Fibroblast of villous mesenchyme (primary cell): ENCODE measurements around the gene MSH3. TPM values are rescaled to one million over a fixed set of nuclear protein-coding genes. Genes with fewer than 3 reads are reported as not detected.

Experiments used
- DNase-seq: peaks from one replicate; pipeline ENCODE4 v3.0.0-alpha.2; 2010; ENCODE audit warnings: low read depth
- H3K4me3 ChIP-seq: 2 replicates; pipeline ENCODE4 v1.5.1; 2011; ENCODE audit warnings: low read depth, mild to moderate bottlenecking, low read length
- CTCF ChIP-seq: IDR thresholded peaks from 2 replicates; pipeline ENCODE4 v1.5.1; 2012; ENCODE audit warnings: low read depth, mild to moderate bottlenecking, low read length; ENCODE audit not compliant: insufficient read depth
- total RNA-seq: library from RNA; depleted of rRNA; stranded (reverse); fragments of >200 nt; gene quantifications from 2 replicates; pipeline ENCODE4 v1.2.3, GENCODE V29; 2012

The MSH3 gene
- total RNA-seq, 1 donor, result 22.5 TPM

GRCh38 chr5:80755626-80756025 lies 101.2 kb downstream of the MSH3 start:
- no peak for DNase-seq
- TF ChIP-seq CTCF, result no peak
- H3K4me3 ChIP-seq, result no peak overlapping the region

- H3K4me3 ChIP-seq, result no peak overlapping the region
- no peak for DNase-seq
- no peak for TF ChIP-seq CTCF
These were observed 101.8 kb downstream of the MSH3 start for GRCh38 chr5:80756292-80756691.

- no peak for DNase-seq
- TF ChIP-seq CTCF, result no peak
- no peak overlapping the region for H3K4me3 ChIP-seq
These were observed 102.8 kb downstream of the MSH3 start for GRCh38 chr5:80757290-80757689.

GRCh38 chr5:80759866-80760577 lies 105.6 kb downstream of the MSH3 start:
- TF ChIP-seq CTCF, result no peak
- H3K4me3 ChIP-seq, result no peak overlapping the region
- no peak for DNase-seq

- no peak for DNase-seq
- TF ChIP-seq CTCF, result no peak
These were observed 106.2 kb downstream of the MSH3 start for GRCh38 chr5:80760680-80761079.

GRCh38 chr5:80761176-80761575 lies 106.7 kb downstream of the MSH3 start:
- H3K4me3 ChIP-seq, result no peak overlapping the region
- no peak for DNase-seq
- no peak for TF ChIP-seq CTCF

More at GRCh38 chr5:80760680-80761079, 106.2 kb downstream of the MSH3 start:
- no peak overlapping the region for H3K4me3 ChIP-seq

- no peak overlapping the region for H3K4me3 ChIP-seq
- DNase-seq, result no peak
- TF ChIP-seq CTCF, result no peak
These were observed 107.5 kb downstream of the MSH3 start for GRCh38 chr5:80761966-80762365.
